HepG2 (cell line): ENCODE results near the gene FSCN2. TPM values are rescaled to one million over a fixed set of nuclear protein-coding genes. Genes with fewer than 3 reads are reported as not detected.
A peak's percentile ranks its signal among the peaks of the same experiment; 100 is the strongest.

Experiments
- ATAC-seq: fragments of 200-7000 bp; cut with Tn5 transposase; 3 replicates; pipeline ENCODE4 v1.9.1; 2020; ENCODE audit warnings: mild to moderate bottlenecking, moderate library complexity
- BruUV-seq: library from RNA; stranded (reverse); fragments of 400-500 nt; replicated peaks from 2 replicates; lab custom pipeline; 2021; lab: Mats Ljungman, UMichigan
- CTCF ChIA-PET: fragments of 300-600 bp; formaldehyde crosslinking; extraction: SDS; loops from one replicate; lab custom pipeline; 2021; ENCODE audit warnings: low total read pairs, inconsistent platforms, low intra/inter-chr PET ratio; lab: Yijun Ruan, JAX
- POLR2A ChIA-PET: fragments of 350-600 bp; sonication (Branson Sonifier 250); formaldehyde crosslinking; loops from one replicate; lab custom pipeline; 2020; ENCODE audit warnings: antibody characterized with exemption, inconsistent platforms; lab: Yijun Ruan, JAX
- DNase-seq: peaks from one replicate; pipeline ENCODE4 v3.0.0-alpha.2; 2015; ENCODE audit warnings: low spot score
- FAIRE-seq: peaks from 3 replicates; lab custom pipeline; 2011; peaks lifted over from hg19 to GRCh38; lab: Jason Lieb, UNC
- H2AFZ ChIP-seq: one replicate; pipeline ENCODE4 v1.6.1; 2011; ENCODE audit warnings: low read length, inconsistent platforms
- H3K27ac ChIP-seq: fragments of 300-600 bp; 3 replicates; pipeline ENCODE4 v1.8.0; 2011; ENCODE audit warnings: mixed run types, mild to moderate bottlenecking, mixed read lengths, low read length, inconsistent platforms; ENCODE audit not compliant: insufficient read depth; ENCODE audit errors: extremely low read length
- H3K27me3 ChIP-seq, 2 experiments: fragments of 200-600 bp in 1 of 2; 2 replicates in 1 of 2; 3 replicates in 1 of 2; pipeline versions ENCODE4 v1.6.0 to v1.8.0; 2011; ENCODE audit warnings: low read length in 2 of 2, mild to moderate bottlenecking in 2 of 2, moderate library complexity in 2 of 2, inconsistent platforms in 1 of 2; ENCODE audit not compliant: insufficient read depth in 2 of 2, control insufficient read depth in 1 of 2
- H3K36me3 ChIP-seq, 2 experiments: fragments of 200-600 bp in 1 of 2; replicated peaks in 1 of 2; 2 replicates in 1 of 2; 3 replicates in 1 of 2; pipeline versions ENCODE4 v1.5.1 to v1.8.0; 2011; ENCODE audit warnings: low read length in 2 of 2, inconsistent platforms in 1 of 2; ENCODE audit not compliant: insufficient read depth in 2 of 2, control insufficient read depth in 1 of 2
- H3K4me1 ChIP-seq: 2 replicates; pipeline ENCODE4 v1.5.1; 2012; ENCODE audit warnings: low read length, inconsistent platforms; ENCODE audit not compliant: insufficient read depth
- H3K4me2 ChIP-seq: 2 replicates; pipeline ENCODE4 v1.6.0; 2011; ENCODE audit warnings: low read depth, low read length, inconsistent platforms
- H3K4me3 ChIP-seq, 3 experiments: fragments of 200-600 bp in 1 of 3; sonication (generic), shearing (Covaris generic) in 1 of 3; replicated peaks in 1 of 3; 2 replicates each; pipeline ENCODE4 v1.5.1; 2011 to 2016; ENCODE audit warnings: low read length in 3 of 3, inconsistent platforms in 2 of 3, low read depth in 2 of 3, mild to moderate bottlenecking in 2 of 3, control low read depth in 1 of 3, mixed read lengths in 1 of 3; ENCODE audit not compliant: insufficient read depth in 1 of 3
- H3K79me2 ChIP-seq: one replicate; pipeline ENCODE4 v1.6.1; 2011; ENCODE audit warnings: low read length, inconsistent platforms; ENCODE audit not compliant: insufficient read depth
- H3K9ac ChIP-seq: 2 replicates; pipeline ENCODE4 v1.6.0; 2011; ENCODE audit warnings: mild to moderate bottlenecking, low read depth, low read length, inconsistent platforms; ENCODE audit not compliant: insufficient read depth
- H3K9me3 ChIP-seq: 2 replicates; pipeline ENCODE4 v1.5.1; 2012; ENCODE audit warnings: mild to moderate bottlenecking, low read length
- H4K20me1 ChIP-seq: 2 replicates; pipeline ENCODE4 v1.6.0; 2011; ENCODE audit warnings: inconsistent platforms, mild to moderate bottlenecking, low read length, moderate library complexity; ENCODE audit not compliant: insufficient read depth
- TARDBP ChIP-seq: sonication (generic); formaldehyde crosslinking; IDR thresholded peaks from 2 replicates; pipeline ENCODE4 v1.8.0; 2022; ENCODE audit warnings: mild to moderate bottlenecking, missing genetic modification reagents
- ZNF382 ChIP-seq: sonication (generic); formaldehyde crosslinking; IDR thresholded peaks from 2 replicates; pipeline ENCODE4 v1.5.0; 2020; ENCODE audit warnings: missing genetic modification reagents, mild to moderate bottlenecking, borderline replicate concordance
- WGBS: methylation state at CpG from one replicate; pipeline ENCODE4 v1.1.6; 2017; ENCODE audit warnings: low lambda C conversion rate; 5-methylcytosine and 5-hydroxymethylcytosine counted together
- in situ Hi-C: cut with HindIII; loops from 2 replicates; pipeline ENCODE4 v1.10.0; 2017; ENCODE audit warnings: low pct_unique_long_range_greater_than_20kb; ENCODE audit not compliant: extremely low pct_ligation_motif_present
- intact Hi-C: fragments of 100-400 bp; cut with micrococcal nuclease; formaldehyde crosslinking; loops from one replicate; pipeline ENCODE4 v1.10.0; 2022; ENCODE audit not compliant: unreplicated experiment
- polyA plus RNA-seq, 8 experiments: library from polyadenylated mRNA; depleted of rRNA in 3 of 8; stranded (reverse) in 7 of 8; unstranded in 1 of 8; fragments of >200 nt; fragmentation: Illumina TruSeq in 4 of 8; extraction: Trizol in 4 of 8; gene quantifications; 2 replicates each; pipeline versions ENCODE4 v1.2.1 to v1.2.3, GENCODE V29; 2011 to 2016; ENCODE audit warnings: low read depth in 4 of 8, missing spikeins in 1 of 8, mixed read lengths in 1 of 8; ENCODE audit not compliant: insufficient read depth in 1 of 8
- total RNA-seq, 5 experiments: library from RNA; depleted of rRNA; stranded (reverse); fragments of >200 nt; fragmentation: Illumina TruSeq; extraction: Trizol; gene quantifications; 2 replicates each; pipeline ENCODE4 v1.2.3, GENCODE V29; 2016; ENCODE audit warnings: low read depth in 1 of 5
- TF ChIP-seq, protein P1 (sequence below): sonication (generic); formaldehyde crosslinking; IDR thresholded peaks from 2 replicates; pipeline ENCODE4 v1.9.0; 2021; ENCODE audit warnings: missing genetic modification reagents, mild to moderate bottlenecking, borderline replicate concordance
- TF ChIP-seq, protein P2 (sequence below): sonication (generic); formaldehyde crosslinking; IDR thresholded peaks from 2 replicates; pipeline ENCODE4 v1.5.0; 2020; ENCODE audit warnings: mild to moderate bottlenecking, missing genetic modification reagents
- TF ChIP-seq, protein P3 (sequence below), 2 experiments: sonication (generic) in 1 of 2; formaldehyde crosslinking in 1 of 2; IDR thresholded peaks; 2 replicates each; pipeline versions ENCODE4 v1.4.0 to v1.6.1; 2016 to 2020; ENCODE audit warnings: borderline replicate concordance in 1 of 2, low read depth in 1 of 2, mild to moderate bottlenecking in 1 of 2, missing genetic modification reagents in 1 of 2

FSCN2 gene
- total and polyA plus RNA-seq, 2 of the 13 experiments (the other 11 are each of a cell fraction or from before 2014, with no cell fraction given): 0.09 TPM; not detected in 1

DNA sequence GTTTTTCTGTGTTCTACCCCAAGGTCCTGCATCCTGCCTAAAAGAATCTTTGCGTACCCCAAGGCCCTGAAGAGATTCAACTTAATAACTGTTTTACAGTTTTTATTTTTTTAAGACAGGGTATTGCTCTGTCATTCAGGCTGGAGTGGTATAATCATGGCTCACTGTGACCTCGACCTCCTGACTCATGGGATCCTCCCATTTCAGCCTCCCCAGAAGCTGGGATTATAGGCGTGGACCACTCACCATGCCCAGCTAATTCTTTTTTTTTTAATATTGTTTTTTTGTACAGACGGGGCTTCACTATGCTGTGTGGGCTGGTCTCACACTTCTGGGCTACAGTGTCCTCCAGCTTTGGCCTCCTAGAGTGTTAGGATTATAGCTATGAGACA is 33.3 kb downstream of the FSCN2 start:
- CTCF ChIA-PET: no interaction called here
- no peak overlapping the region for H3K27ac ChIP-seq

More for the DNA sequence above, 33.3 kb downstream of the FSCN2 start:
- Histone ChIP-seq H3K36me3 (peaks cover 38 to 74% of the 10 kb centered on the region in 2 experiments), H3K79me2 (no peaks in the 10 kb centered on the region), H3K4me1 (peaks cover 9% of the 10 kb centered on the region), H3K4me2 (no peak overlapping the region), H4K20me1 (no peaks in the 10 kb centered on the region), H3K9me3 (no peaks in the 10 kb centered on the region)
- in situ Hi-C loops: no loop called here
- POLR2A ChIA-PET: no interaction called here
- no peak for ATAC-seq
- 94% methylated on average over 4 of the region's 4 CpGs for WGBS
- BruUV-seq: no TSS peak
- no peak for FAIRE-seq
- TF ChIP-seq, protein P1, sequence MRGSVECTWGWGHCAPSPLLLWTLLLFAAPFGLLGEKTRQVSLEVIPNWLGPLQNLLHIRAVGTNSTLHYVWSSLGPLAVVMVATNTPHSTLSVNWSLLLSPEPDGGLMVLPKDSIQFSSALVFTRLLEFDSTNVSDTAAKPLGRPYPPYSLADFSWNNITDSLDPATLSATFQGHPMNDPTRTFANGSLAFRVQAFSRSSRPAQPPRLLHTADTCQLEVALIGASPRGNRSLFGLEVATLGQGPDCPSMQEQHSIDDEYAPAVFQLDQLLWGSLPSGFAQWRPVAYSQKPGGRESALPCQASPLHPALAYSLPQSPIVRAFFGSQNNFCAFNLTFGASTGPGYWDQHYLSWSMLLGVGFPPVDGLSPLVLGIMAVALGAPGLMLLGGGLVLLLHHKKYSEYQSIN (CRISPR knock-in tag): no peak
- TF ChIP-seq, protein P2, sequence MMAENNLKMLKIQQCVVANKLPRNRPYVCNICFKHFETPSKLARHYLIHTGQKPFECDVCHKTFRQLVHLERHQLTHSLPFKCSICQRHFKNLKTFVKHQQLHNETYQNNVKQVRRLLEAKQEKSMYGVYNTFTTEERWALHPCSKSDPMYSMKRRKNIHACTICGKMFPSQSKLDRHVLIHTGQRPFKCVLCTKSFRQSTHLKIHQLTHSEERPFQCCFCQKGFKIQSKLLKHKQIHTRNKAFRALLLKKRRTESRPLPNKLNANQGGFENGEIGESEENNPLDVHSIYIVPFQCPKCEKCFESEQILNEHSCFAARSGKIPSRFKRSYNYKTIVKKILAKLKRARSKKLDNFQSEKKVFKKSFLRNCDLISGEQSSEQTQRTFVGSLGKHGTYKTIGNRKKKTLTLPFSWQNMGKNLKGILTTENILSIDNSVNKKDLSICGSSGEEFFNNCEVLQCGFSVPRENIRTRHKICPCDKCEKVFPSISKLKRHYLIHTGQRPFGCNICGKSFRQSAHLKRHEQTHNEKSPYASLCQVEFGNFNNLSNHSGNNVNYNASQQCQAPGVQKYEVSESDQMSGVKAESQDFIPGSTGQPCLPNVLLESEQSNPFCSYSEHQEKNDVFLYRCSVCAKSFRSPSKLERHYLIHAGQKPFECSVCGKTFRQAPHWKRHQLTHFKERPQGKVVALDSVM (CRISPR knock-in tag): 0 out of 2 replicates have a peak, but pooled peaks have one; percentile 30
- TF ChIP-seq TARDBP (CRISPR knock-in tag): no peak
- no peak for TF ChIP-seq ZNF382
- TF ChIP-seq, protein P3, sequence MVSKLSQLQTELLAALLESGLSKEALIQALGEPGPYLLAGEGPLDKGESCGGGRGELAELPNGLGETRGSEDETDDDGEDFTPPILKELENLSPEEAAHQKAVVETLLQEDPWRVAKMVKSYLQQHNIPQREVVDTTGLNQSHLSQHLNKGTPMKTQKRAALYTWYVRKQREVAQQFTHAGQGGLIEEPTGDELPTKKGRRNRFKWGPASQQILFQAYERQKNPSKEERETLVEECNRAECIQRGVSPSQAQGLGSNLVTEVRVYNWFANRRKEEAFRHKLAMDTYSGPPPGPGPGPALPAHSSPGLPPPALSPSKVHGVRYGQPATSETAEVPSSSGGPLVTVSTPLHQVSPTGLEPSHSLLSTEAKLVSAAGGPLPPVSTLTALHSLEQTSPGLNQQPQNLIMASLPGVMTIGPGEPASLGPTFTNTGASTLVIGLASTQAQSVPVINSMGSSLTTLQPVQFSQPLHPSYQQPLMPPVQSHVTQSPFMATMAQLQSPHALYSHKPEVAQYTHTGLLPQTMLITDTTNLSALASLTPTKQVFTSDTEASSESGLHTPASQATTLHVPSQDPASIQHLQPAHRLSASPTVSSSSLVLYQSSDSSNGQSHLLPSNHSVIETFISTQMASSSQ (IDR thresholded peaks at IDR 0.05; ENCODE audit: low read depth): no peak
- TF ChIP-seq, protein P3 (CRISPR knock-in tag; IDR thresholded peaks at IDR 0.05; ENCODE audit: borderline replicate concordance): no peak
- TF ChIP-seq, all 625 proteins: peak for 1
- no peak overlapping the region for H3K9ac ChIP-seq
- DNase-seq: no peak
- H2AFZ ChIP-seq: no peak overlapping the region
- no peaks in the 10 kb centered on the region for H3K27me3 ChIP-seq
- H3K4me3 ChIP-seq: no peak overlapping the region
- intact Hi-C loops: no loop called here
